GM12892 (cell line): ENCODE measurements around the gene PMEPA1.

Source experiments
- POLR2A ChIP-seq: IDR thresholded peaks from 2 replicates; pipeline ENCODE4 v1.6.1; 2011; ENCODE audit warnings: low read depth, low read length, control low read depth
- POLR2AphosphoS5 ChIP-seq: IDR thresholded peaks from 2 replicates; pipeline ENCODE4 v1.6.1; 2011; ENCODE audit warnings: low read depth, low read length, control low read depth

DNA sequence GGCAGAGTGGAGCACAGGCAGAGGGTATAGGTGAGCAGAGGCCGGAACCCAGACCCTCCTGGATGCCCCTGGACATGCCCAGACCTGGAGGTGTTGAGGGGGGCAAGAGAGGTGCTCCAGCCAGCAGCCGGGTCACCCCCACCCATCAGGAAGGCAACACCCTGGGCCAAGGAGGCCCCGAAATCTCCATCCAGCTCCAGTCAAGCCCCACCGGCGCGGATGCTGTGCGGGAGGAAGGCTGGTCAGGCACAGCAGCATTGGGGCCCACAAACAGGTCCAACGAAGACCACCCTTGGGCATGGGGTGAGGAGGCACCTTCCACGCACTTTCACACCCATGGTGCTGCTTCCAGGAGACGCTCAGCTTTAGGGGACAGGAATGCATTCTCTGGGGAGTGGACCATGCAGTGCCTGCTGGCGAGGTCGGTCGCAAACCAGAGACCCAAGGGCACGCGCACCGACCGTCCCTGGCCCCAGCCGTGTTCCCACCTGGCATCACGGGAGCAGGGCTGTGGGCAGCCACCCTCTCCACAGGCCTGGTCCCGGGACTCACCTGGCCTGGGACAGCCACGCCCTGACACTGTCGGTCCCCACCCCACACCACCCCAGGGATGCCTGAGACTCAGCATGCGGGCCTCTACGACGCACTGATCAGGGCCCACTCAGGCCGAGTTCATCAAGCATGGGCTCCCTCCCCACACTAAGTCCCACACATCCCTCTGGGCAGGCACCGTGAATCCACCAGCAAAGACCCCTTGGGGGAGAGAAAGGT is 45.9 kb downstream of the PMEPA1 start:
- TF ChIP-seq POLR2A (no peak), POLR2AphosphoS5 (no peak)
